GM18517 (cell line): ENCODE results near the gene RAB11FIP4.
"Not testable (repeated sequence)": the region's sequence is repeated elsewhere in the genome, so short reads cannot be mapped to it uniquely, and the experiment has no call there.

Experiments
- ATAC-seq: cut with Tn5 transposase; IDR thresholded peaks from one replicate; pipeline ENCODE4 v1.9.1; 2021; ENCODE audit warnings: mild to moderate bottlenecking, moderate library complexity; ENCODE audit not compliant: unreplicated experiment

Gene RAB11FIP4

GRCh38 chr17:31431852-31432658 lies 40.6 kb downstream of the RAB11FIP4 start:
- no peak for ATAC-seq

- no peak for ATAC-seq
Observed at GRCh38 chr17:31433091-31433790, 41.8 kb downstream of the RAB11FIP4 start.

GRCh38 chr17:31433811-31434726 lies 42.6 kb downstream of the RAB11FIP4 start:
- no peak for ATAC-seq

- ATAC-seq = no peak
Observed at GRCh38 chr17:31434727-31435050, 43.2 kb downstream of the RAB11FIP4 start.

GRCh38 chr17:31435581-31435980 lies 44.1 kb downstream of the RAB11FIP4 start:
- no peak for ATAC-seq

GRCh38 chr17:31437720-31438400 lies 46.4 kb downstream of the RAB11FIP4 start:
- ATAC-seq = no peak

GRCh38 chr17:31439716-31440115 lies 48.2 kb downstream of the RAB11FIP4 start:
- ATAC-seq = no peak

- ATAC-seq = no peak
Observed at GRCh38 chr17:31442276-31442675, 50.8 kb downstream of the RAB11FIP4 start.

GRCh38 chr17:31442856-31443255 lies 51.4 kb downstream of the RAB11FIP4 start:
- ATAC-seq = not testable (repeated sequence)

- no peak for ATAC-seq
Observed at GRCh38 chr17:31443386-31443785, 51.9 kb downstream of the RAB11FIP4 start.

- no peak for ATAC-seq
Observed at GRCh38 chr17:31444026-31444425, 52.6 kb downstream of the RAB11FIP4 start.

- ATAC-seq = no peak
Observed at GRCh38 chr17:31446195-31446967, 54.9 kb downstream of the RAB11FIP4 start.

- no peak for ATAC-seq
Observed at GRCh38 chr17:31448467-31449077, 57.1 kb downstream of the RAB11FIP4 start.

GRCh38 chr17:31449111-31449510 lies 57.6 kb downstream of the RAB11FIP4 start:
- no peak for ATAC-seq

GRCh38 chr17:31449746-31450145 lies 58.3 kb downstream of the RAB11FIP4 start:
- ATAC-seq = no peak

GRCh38 chr17:31452101-31452500 lies 60.6 kb downstream of the RAB11FIP4 start:
- no peak for ATAC-seq

GRCh38 chr17:31452561-31453110 lies 61.2 kb downstream of the RAB11FIP4 start:
- ATAC-seq = no peak

GRCh38 chr17:31453896-31454295 lies 62.4 kb downstream of the RAB11FIP4 start:
- ATAC-seq = no peak

- ATAC-seq = no peak
Observed at GRCh38 chr17:31456814-31457213, 65.3 kb downstream of the RAB11FIP4 start.
